M059J (cell line): ENCODE measurements around the gene BNIP5. TPM values are rescaled to one million over a fixed set of nuclear protein-coding genes. Genes with fewer than 3 reads are reported as not detected.

Experiments
- DNase-seq: peaks from one replicate; pipeline ENCODE4 v3.0.0-alpha.2; 2012; ENCODE audit warnings: low read depth
- total RNA-seq: library from RNA; depleted of rRNA; stranded (reverse); fragments of >200 nt; shearing (Covaris generic); gene quantifications from 2 replicates; pipeline ENCODE4 v1.2.3, GENCODE V29; 2014; rRNA removed

Gene BNIP5, protein sequence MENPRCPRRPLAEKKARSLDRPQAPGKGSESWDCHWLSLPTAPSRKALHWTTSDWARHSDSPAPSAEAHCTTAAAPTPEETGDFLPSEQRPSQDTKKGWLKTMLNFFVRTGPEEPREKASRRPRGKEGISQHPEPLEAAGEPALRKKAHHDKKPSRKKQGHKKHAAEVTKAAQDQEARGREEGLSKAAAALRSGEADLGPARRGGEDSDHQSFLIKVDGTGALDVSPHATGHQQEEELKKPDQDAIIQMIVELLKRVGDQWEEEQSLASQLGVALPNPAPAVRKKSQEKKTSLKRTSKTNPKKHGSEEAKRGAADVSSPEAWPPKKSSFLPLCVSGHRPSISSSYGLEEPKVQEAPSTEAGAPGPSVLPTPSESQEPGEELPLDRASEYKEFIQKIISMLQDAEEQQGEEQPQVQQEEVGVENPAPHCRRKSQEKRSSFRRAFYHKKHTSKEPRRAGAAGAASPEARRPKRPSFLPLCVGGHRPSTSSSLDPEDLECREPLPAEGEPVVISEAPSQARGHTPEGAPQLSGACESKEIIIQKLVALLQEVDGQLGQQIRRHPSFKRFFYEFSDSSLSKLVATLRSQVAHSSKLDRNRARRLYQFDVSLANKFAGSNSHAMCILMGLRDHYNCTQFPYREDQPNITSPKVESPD
- total RNA-seq, result not detected in 2 replicates

DNA sequence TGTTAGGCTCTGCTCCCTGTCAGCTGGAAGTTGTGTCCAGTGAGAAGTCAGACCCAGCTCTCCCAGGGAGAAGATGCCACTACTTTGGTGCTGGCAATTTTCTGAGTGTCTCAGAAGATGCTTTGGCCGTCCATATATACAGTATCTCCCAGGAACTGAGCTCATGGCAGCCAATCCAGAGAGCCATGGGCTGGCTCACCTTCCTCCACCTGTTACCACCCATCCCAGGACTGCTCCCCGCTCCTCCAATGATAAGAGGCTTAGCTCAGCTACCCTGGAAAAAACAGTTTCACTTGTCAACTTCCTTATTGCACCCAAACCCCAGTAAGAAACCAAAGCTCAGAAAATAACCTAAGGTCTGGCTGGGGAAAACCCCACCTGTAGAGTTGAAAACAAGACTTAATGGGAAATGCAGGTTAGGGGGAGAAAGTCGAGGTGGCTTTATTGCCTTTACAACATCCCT lies at the start of gene BNIP5:
Gene BNIP5, minus strand, starts transcription at position 110 of the 463 bp plus-strand sequence. CDS start 6,198 bp downstream, outside the sequence.
- no peak for DNase-seq

DNA sequence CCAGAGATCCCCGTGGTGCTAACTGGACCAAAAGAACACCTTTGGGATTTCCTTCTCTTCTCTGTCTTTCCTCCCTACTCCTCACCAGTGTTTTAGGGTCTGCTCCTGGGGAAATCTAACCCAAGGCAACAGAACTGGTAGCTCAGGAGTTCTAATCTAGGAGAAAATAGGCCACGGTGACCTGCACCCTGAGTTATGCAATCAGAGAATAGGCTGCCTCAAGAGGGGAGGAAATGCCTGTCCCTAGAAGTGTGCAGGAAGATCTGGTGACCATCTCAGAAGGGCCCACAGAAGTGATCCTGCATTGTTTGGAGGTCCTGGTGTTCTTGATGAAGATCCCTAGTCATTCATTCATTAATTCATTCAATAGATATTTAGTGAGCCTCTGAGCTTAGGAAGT lies 47.4 kb upstream of the BNIP5 start:
- no peak for DNase-seq

DNA sequence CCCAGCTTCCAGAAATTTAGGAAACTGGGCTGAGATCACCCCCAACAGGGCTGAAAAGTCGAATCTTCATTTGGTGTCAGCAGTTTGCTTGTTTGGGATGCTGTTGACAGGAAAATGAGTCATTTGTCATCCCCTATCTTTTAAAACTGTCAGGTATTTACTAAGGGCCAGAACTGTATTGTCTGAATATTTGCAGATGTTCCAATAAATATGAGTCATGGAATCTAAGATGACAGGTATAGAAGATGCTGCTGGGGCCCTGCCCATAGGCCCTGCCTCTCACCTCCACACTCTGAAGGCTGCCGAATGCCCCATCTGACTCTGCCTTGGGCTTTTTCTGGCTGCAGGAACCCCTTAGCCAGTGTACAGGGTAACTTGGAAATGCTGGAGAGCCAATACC lies 46.9 kb upstream of the BNIP5 start:
- DNase-seq, result peak; percentile 15

DNA sequence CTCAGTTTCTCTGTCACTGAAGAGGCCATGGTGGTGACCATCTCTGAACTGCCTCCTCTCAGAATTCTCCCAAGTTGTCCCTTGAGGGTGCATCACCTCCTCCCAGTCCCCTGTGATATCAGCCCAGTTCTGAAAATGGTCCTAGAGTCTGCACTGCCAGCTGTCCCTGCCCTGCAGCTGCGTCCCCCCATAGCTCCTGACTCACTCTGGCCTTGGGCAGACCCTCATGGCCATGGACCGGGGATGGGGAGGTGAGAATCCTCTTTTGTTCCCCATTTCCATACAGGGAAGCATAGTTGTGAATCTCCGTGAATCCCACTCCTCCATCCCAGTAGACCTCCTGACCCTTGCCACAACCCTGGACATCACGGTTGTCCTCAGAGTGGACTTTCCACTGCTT lies 46.3 kb upstream of the BNIP5 start:
- DNase-seq, result no peak

DNA sequence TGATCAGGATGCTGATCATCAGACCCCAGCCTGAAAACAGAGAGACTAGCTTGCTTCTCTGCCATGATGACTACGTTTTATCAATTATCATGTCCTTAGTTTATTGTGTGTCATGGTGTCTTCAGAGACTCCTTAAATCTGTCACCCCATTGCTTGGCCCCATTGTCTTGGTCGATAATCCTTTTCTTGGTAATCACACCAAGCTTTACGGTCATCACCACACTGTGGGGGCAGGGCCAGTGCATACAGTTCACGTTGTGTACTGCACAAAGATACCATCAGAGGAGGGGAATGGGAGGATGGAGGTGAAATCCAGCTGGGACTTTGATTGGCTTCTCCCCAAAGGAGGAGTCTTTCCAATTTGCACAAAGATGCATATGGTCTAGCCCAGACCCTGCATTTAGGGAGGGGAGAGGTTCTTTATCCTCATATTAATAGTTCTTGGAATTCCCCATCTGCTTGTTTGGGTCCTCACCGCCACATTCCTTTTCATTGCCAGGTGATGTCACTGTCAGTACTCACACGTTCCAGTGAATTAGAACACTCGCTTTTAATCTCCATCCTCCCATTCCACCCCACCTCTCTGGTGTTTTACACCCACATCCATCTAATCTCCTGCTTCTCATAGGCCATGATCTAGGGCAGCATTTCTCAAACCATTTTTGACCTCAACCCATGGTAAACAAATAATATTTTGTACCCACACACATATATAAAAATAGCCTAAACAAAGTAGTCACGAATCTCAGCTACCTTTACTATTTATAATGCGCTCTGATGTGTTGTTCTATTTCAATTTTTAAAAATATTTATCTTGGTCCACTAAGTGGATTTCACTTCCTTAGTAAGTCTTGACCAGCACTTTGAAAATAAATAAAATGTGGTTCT lies 45.1 kb upstream of the BNIP5 start:
- no peak for DNase-seq

DNA sequence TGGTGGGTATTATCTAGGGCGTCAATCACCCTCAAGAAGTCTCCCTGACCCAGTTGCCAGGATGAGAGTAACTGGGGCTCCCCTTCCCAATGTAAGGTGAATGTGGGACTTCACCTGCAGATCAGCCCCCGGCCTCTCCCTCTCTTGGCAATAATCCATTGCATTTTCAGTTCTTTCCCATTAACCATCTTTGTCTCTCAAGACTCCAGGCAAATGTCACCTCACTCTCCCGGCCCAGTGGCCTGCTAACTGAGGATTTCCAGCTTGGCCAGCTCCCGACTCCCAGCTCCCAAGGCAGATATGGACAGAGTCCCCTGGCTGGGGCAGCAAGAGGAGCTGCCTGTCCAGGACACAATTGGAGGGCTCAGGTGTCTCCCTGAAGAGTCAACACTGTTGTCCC lies 43.5 kb upstream of the BNIP5 start:
- no peak for DNase-seq

DNA sequence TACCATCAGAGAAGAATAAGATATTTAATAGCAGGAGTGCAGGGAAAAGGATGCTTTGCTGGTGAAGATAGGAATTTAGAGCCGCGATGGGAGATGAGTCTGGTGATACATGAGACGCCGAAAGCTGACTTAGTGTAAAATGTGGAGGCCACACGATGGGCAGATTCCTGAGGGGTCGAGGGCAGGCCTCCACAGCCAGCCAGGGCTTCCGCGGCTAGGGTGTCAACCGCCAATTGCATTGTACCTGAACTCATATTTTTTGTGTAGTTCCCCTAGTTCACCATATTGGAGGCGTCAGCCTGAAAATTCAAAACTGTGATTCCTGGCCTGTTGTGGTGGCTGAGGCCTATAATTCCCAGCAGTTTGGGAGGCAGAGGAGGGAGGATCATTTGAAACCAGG lies 42.2 kb upstream of the BNIP5 start:
- DNase-seq, result no peak

DNA sequence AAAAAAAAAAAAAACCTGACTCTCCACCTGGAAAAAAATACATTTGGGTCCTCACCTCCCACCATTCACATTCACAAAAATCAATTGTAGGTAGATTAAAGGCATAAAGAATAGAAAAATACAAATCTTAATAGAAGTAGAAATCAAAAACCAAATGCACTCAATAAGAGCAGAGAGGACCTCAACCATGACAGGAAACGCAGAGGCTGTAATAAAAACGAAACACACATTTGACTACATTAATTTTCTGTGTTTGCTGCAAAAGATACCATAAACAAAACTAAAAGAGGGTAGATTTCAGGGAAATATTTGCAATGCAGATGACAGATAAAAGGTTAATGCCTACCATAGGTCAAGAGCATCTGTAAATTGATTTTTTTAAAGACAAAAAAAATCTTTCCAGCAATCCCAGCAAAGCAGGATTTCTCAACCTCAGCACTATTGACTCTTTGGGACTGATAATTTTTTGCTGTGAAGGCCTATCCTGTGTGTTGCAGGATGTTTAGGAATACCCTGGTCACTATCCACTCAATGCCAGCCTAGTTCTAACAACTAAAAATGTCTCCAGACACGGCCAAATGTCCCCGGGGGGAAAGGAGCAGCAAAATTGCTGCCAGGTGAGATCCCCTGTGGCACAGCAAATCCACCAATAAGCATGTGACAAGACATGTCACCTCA lies 41.7 kb upstream of the BNIP5 start:
- DNase-seq, result no peak

DNA sequence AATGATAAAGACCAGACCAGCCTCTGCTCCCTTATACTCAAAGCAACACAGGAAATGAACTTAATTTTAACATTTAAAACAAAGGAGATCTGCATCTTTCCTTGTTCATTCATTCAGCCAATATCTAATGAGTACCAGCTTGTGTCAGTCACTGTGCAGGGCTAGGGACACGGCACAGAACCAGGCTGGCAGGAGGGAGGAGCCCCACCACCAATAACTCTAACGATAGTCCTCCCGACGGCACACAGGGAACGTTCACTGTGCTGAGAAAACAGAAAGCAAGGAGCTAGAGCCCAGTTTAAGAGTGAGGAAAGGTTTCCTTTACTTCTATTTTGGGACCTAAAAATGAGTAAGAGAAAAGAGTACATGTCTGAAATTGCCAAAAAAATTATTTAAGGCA lies 40.9 kb upstream of the BNIP5 start:
- DNase-seq, result no peak

DNA sequence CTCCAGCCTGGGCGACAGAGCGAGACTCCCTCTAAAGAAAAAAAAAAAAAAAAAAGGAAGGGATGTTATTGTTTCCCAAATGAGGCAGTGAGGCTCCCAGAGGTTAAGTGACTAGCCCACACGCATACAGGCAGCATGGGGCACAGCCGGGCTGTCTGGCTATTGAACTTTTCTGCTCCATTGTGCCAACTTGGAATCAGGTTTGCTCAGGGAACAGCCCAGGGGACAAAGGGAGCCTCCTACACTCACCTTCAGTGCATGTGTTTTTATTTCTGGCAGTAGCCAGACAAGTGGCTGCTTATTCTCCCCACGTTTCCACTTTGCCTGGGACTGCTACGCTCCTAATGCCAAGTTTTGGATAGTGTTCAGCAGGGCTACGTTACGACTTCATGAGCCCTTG lies 40.1 kb upstream of the BNIP5 start:
- no peak for DNase-seq

DNA sequence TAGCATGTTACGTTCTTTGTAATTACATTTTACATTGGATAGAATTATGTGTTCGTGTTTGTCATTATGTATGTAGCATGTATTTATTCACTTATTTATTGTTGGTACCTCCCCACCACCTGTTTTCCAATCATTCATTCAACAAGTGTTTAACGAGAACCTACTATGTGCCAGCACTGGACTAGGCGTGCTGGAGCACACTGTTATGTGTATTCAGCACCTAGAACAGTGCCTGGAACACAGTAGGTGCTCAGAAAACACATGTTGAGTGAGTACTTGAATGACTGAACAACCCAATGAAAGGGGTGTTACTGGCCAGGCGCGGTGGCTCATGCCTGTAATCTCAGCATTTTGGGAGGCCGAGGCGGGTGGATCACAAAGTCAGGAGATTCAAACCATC lies 39.5 kb upstream of the BNIP5 start:
- no peak for DNase-seq

DNA sequence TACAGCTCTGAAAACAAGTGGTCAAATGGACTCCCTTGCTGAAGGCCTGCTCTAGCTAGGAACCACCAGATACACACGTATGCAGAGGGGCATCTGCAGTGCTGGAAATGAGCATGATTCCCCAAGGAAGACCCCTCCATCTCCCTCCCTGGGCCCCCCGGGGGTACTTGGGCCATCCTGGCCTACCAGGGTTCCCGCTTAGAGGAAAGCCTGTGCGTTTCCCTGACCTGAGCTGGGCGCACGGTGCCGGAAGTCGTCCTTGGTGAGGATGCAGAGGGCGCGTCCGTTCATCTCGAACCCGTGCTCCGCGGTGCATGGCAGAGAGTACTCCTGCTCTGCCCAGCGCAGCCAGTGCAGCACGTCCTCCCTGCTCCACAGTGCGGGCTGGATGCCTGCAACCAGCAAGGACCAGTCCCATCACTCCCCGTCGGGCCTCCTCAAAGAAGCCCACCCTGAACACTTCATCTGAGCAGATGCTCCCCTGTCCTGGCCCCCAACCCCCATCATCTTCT lies 39.0 kb upstream of the BNIP5 start:
- DNase-seq, result no peak

DNA sequence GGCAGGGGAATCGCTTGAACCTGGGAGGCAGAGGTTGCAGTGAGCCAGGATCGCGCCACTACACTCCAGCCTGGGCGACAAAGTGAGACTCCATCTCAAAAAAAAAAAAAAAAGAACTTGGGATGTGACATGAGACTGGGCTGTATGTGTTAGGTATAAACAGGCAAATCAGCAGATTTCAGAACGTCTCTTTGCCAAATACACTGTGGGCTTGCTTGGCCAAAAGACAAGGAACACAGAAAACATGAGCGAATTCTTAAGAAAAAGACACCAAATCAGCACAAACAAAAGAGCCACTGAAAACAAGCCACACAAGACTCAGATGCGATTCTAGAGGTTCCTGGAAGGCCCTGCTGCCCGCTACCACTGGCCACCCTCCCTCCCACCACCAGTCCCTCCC lies 38.3 kb upstream of the BNIP5 start:
- no peak for DNase-seq

DNA sequence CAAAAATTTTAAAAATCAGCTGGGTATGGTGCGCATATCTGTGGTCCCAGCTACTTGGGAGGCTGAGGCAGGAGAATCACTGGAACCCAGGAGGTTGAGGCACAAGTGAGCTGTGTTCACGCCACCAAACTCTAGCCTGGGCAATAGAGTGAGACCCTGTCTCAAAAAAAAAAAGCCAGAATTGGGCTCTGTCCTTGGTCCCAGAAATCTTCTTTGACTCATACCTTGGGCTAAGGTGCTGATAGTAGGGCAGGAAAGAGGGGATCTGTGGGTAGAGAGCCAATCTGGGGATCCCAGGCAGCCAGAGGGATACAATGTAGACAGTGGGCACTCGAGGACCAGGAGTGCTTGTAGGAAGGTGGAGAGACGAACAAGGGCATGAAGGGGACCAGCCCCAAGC lies 37.5 kb upstream of the BNIP5 start:
- DNase-seq, result no peak

DNA sequence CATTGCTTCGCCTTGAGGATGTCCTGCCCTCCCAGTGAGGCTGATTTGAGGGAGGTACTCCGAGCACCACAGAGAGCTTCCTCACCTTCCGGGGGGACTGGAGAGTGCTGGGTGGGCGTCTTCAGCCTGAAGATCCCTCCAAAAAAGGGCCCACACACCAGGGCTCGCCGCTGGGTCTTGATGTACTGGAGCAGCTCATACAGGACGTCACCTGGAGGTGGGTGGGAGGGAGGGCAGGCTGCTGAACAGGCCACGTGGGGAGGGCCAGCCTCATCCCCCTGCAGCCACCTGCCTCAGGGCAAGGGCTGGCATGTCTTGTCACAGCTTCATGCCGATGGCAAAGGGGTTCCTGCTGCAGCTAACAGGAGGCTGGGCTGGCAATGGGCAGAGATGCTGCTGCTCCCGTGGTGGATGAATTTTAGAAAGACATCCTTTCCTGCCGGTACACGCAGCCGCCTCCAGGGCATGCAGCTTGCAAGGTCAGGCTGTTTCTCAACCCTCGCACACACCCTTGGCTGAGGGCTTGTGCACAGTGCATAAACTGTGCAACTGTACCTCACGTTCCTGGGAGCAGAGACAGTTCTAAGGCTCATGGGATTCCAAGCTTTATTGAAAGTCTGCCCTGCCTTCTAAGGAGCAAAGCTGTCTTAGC lies 36.8 kb upstream of the BNIP5 start:
- peak; percentile 37 for DNase-seq

DNA sequence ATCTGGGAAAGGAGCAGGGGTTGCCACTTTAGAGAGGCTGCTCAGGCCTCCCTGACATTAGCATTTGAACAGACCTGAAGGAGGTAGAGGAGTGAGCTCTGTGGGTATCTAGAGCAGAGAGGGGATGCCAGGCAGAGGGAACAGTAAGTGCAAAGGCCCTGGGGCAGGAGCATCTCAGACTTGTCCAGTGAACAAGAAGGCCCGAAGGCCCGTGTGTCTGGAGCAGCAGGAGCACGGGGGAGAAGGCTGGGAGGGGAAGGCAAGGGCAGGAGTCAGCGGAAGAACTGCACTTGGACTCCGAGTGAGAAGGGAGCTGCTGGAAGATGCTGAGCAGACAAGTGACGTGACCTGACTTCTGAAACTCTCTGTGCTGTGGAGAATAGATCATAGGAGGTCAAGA lies 35.4 kb upstream of the BNIP5 start:
- DNase-seq, result no peak

DNA sequence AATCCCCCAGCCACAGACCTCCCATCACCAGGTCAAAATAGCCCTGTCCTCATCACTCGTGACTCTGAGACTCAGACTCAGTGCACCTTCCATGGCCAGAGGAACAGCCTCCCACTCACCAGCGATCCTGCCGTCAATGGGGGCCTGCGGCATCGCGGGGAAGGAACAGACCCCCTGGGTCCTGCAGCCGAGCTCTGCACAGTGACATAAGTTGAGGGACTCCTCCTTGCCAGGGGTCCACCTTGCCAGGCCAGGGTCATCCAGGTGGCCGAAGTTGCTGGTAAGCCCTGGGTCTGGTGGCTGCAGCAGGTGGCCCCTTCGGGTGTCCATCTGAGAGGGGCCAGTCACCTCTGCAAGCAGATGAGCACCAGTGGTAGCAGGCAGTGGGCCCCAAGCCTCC lies 34.5 kb upstream of the BNIP5 start:
- no peak for DNase-seq

DNA sequence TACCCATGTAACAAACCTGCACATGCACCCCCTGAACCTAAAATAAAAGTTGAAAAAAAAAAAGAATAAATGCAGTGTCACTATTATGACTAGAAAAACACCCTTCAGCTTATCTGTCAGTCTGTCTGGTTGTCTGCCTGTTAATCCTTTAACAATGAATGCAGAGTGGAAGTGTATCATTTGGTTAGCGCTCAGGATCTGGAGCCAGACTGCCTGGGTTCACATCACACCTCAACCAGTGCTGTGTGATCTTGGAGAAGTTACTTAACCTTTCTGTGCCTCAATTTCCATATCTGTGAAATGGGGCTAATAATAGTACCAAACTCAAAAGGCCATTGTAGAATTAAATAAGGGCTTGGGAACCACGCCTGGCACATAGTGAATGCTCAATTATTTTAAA lies 34.0 kb upstream of the BNIP5 start:
- DNase-seq, result no peak

DNA sequence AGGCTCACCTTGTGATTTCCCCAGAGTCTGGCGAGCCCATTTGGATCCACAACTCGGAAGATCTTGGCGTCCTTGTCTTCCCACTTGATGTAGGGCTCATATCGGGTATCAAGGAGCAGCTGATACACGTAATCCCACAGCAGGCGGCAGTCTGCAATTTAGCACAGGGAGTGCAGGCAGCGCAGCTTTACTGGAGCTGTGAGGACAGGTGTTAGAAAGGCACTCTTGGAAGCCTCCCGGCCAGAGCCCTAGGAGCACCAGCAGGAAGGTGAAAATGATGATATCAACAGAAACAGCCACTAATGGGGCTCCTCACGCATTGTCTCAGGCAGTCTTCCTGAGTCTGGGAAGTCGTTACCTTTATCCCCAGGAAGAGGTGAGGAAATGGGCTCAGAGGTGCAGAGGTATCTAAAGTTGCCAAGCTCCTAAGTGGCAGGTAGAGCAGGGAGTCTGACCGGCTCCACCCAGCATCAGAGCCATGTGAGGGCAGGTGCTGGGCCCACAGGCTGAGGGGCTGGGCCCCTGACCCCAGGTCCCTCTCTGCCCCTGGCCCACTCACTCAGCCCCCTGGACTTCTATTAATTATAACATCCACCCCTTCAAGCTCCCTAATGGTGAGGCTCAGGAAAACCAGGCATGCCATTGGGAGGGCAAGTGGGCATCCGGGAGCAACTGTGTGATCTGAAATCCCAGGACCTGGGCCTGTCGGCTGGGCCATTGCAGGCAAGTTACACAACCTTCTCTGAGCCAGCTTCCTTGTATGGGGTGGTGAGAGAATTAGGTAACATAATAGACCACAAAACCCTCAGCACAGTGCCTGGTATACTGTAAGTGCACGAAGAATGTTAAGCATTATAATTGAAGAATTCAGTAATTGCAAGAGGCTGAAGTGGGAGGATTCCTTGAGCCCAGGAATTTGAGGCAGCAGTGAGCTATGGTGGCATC lies 32.5 kb upstream of the BNIP5 start:
- DNase-seq, result peak; percentile 75

DNA sequence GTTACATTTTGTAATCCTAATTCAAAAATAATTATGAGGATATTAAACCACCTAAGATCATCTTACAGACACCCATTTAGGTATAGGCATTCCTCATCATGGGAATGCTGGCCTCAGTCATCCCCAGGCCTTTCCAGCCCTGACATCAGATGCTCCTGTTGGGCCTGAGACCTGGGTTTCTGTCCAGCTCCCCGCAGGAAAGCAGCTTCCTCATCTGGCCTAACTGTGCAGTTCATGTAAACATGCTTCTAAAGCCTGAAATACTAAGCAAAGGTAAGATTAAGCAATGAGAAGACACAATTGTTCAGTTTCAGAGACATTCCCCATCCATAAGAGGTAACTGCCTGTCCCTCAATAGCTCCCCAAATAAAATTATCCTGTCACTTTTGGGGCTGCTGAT lies 31.7 kb upstream of the BNIP5 start:
- no peak for DNase-seq
